GM20000 (cell line): Measurements from ENCODE around the gene SFT2D2.

Experiments
- DNase-seq: peaks from one replicate; pipeline ENCODE4 v3.0.0; 2012; ENCODE audit warnings: low spot score
- TF ChIP-seq, protein P1 (sequence below): IDR thresholded peaks from 2 replicates; pipeline ENCODE4 v1.5.1; 2012; ENCODE audit warnings: mild to moderate bottlenecking, control low read depth; ENCODE audit errors: extremely low read depth, missing control alignments

The SFT2D2 gene

DNA sequence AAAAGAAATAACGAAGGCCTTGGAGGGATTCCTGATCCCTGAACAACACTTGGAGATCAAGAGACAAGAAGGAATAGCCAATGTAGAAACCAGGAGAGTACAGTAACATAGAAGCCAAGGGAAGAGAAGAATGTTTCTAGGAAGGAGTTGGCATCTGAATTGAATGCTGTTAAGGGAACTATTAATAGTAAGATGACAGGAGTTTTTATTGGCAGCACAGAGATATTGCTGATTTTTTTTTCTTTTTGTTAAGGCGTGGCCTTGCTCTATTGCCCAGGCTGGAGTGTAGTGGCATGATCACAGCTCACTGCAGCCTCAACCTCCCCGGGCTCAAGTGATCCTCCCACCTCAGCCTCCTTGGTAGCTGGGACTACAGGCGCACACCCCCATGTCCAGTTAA, 9.6 kb upstream of the SFT2D2 start:
- TF ChIP-seq, protein P1, sequence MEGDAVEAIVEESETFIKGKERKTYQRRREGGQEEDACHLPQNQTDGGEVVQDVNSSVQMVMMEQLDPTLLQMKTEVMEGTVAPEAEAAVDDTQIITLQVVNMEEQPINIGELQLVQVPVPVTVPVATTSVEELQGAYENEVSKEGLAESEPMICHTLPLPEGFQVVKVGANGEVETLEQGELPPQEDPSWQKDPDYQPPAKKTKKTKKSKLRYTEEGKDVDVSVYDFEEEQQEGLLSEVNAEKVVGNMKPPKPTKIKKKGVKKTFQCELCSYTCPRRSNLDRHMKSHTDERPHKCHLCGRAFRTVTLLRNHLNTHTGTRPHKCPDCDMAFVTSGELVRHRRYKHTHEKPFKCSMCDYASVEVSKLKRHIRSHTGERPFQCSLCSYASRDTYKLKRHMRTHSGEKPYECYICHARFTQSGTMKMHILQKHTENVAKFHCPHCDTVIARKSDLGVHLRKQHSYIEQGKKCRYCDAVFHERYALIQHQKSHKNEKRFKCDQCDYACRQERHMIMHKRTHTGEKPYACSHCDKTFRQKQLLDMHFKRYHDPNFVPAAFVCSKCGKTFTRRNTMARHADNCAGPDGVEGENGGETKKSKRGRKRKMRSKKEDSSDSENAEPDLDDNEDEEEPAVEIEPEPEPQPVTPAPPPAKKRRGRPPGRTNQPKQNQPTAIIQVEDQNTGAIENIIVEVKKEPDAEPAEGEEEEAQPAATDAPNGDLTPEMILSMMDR: no peak

GRCh38 chr1:168217664-168218063, 8.1 kb upstream of the SFT2D2 start:
- TF ChIP-seq, protein P1: no peak
- DNase-seq: no peak

More for the DNA sequence above, 9.6 kb upstream of the SFT2D2 start:
- no peak for DNase-seq

GRCh38 chr1:168218658-168219057, 7.1 kb upstream of the SFT2D2 start:
- DNase-seq: no peak
- TF ChIP-seq, protein P1: no peak

- TF ChIP-seq, protein P1: no peak
- DNase-seq: no peak
These were observed 5.3 kb upstream of the SFT2D2 start for GRCh38 chr1:168220470-168220871.

DNA sequence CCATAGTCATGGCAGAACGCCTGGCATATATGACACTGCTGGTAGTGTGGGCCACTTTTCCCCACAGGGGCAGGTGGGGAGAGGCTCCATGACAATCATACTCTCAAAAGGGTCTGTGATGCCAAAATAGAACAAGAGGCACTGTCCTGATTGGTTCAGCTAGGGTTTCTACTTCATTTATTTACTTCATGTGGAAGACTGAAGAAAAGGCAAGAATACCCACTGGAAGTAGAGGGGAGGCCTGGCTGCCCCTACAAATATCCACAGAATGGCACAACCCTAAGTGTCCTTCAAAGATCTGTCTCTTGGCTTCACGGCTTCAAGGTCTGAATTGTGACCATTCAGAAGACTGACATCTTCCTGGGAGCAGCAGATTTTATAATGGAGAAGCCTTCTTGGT, 4.5 kb upstream of the SFT2D2 start:
- TF ChIP-seq, protein P1: no peak

DNA sequence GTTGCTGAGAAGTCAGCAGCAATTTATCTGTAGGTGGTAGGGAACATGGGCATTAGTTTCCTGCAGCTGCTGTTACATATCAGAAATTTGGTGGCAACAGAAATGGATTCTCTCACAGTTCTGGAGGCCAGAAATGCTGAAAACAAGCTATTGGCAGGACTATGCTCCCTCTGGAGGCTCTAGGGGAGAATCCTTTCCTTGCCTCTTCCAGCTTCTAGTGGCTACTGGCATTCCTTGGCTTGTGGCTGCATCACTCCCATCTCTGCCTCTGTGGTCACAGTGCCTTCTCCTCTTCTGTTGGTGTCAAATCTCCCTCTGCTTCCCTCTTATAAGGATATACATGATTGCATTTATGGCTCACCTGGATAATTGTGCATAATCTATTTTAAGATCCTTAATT, 2.5 kb upstream of the SFT2D2 start:
- TF ChIP-seq, protein P1: no peak

More for the DNA sequence above, 4.5 kb upstream of the SFT2D2 start:
- DNase-seq: no peak

GRCh38 chr1:168223681-168224540, 1.9 kb upstream of the SFT2D2 start:
- DNase-seq: no peak
- TF ChIP-seq, protein P1: no peak

More for the DNA sequence above, 2.5 kb upstream of the SFT2D2 start:
- no peak for DNase-seq
